Measurements from ENCODE around the gene DUSP28.
A peak's percentile ranks its signal among the peaks of the same experiment; 100 is the strongest.
"Not testable (repeated sequence)": the region's sequence is repeated elsewhere in the genome, so short reads cannot be mapped to it uniquely, and the experiment has no call there.

DUSP28 gene

DNA sequence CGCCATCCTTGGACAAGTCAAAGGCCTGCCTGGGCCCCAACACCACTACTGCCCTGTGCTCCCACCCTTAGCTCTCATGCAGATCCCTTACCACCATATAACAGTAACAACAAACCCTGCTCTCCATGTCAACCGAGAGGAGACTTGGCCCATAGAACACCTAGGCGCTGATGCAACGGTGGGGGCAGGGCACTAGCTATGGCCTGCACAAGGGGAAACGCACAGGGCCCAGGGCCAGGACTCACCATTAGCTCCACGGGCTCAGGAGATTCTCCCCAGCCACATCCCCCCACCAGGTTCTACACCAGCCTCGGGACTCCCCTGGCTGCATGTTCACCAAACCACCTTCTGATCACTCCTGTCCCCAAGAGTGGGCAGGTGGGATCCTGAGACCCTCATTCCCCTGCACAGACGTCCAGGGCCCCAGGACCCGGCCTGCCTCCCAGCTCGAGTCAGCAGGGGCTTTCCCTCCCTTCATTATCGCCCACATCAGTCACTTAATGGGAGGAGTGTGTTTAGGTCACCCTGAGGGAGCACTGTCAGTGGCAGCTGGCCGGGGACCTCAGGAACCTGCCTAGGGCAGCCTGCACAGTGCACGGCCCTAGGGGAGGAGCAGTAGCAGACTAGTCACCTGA, 31.6 kb upstream of the DUSP28 start:
- DNase-seq = no peak

- DNase-seq = no peak
These were observed 30.7 kb upstream of the DUSP28 start for GRCh38 chr2:240529344-240529999.

DNA sequence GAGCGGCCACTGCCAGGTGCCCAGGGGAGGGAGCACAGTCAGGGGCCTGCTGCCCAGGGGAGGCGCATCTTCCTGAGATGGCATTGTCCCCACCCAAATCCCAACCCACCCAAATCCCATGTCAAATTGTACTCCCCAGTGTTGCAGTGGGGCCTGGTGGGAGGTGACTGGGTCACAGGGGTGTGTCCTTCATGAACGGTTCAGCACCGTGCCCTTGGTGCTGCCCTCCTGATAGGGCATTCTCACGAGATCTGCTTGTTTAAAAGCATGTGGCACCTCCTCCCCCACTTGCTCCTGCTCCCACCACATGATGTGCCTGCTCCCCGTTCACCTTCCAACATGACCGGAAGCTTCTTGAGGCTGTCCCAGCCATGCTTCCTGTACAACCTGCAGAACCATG, 30.0 kb upstream of the DUSP28 start:
- no peak for DNase-seq

DNA sequence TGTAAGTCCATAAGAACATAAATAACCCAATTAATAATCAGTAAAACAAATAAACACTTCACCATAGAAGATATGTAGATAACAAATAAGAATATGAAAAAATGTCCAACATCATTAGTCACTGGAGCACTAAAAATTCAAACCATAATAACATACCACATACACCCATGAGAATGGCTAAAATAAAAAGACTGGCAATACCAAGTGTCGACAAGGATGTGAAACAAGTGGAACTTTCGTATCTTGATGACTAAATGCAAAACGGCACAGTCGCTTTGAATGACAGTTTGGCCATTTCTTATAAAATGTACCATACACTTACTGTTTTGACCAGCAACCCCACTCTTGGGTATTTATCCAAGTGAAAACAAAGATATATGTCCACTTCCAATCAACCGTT, 29.1 kb upstream of the DUSP28 start:
- DNase-seq = no peak

DNA sequence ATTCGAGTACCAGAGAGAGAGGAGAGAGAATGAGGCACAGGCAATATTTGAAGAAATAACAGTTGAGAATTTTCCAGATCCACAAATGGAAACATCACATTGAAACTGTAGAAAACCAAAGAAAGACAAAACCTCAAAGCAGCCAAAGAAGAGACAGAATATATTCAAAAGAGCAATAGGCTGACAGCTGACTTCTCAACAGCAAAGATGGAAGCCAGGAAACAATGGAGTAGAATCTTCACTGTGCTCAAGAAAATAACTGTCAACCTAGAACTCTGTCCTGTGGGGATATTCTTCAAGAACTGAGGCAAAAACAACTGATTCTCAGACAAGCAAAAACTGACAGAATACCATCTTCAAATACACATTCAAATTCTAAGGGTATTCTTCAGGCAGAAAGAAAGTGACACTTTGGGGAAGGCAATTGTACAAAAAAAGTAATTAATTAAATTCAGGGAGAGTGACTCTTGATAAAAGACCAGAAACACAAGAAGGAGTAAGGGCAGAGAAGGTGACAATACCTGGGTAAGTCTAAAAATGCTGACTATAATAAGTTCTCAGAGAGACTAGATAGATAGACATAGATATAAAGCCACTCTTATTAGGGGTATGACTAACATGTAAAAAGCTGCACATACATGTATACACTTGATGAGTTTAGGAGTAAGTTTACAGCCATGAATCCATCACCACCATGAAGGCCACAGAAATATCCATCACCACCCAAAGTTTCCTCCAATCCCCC, 28.0 kb upstream of the DUSP28 start:
- DNase-seq = no peak

- DNase-seq = no peak
These were observed 22.0 kb upstream of the DUSP28 start for GRCh38 chr2:240538031-240538780.

DNA sequence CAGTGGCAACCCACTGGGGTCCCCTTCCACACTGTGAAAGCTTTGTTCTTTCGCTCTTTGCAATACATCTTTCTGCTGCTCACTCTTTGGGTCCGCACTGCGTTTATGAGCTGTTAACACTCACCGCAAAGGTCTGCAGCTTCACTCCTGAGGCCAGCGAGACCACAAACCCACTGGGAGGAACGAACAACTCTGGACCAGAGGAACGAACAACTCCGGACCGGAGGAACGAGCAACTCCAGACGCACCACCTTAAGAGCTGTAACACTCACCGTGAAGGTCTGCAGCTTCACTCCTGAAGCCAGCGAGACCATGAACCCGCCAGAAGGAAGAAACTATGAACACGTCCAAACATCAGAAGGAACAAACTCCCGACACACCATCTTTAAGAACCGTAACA, 21.1 kb upstream of the DUSP28 start:
- DNase-seq = not testable (repeated sequence)

DNA sequence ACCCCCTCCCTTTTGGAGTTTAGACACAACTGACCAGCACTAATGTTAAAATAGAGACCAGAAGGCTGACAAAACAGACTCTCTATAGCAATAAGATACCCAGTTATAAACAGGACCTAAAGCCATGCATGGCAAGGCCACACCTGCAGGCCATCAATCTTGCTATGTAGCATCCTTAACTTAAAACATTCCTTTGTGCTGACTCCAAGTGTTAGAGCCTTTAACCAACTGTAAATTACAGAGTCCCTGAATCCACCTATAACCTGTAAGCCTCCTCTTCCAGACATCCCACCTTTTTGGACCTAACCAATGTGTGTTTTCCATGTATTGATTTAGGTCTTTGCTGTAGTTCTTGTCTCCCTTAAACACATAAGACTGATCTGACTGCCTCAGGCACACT, 20.3 kb upstream of the DUSP28 start:
- no peak for DNase-seq

GRCh38 chr2:240551288-240551687, 8.9 kb upstream of the DUSP28 start:
- DNase-seq = no peak

DNA sequence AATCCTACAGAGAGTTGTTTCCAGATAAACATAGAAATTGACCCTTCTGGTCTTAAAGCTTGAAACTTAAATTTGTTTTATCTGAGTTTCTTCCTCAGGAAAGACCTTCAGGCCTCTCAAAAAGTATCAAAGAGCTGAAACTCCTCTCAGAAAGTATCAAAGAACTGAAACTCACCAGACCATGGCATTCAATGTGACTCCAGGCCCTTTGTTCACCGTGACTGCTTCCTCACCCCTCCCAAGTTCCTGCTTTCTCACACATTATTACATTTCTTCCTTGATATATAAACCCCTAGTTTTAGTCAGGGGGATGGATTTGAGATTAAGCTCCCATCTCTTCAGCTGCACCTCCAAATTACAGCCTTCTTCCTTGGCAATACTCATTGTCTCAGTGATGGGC, 8.3 kb upstream of the DUSP28 start:
- DNase-seq = no peak

- no peak for DNase-seq
These were observed 6.1 kb upstream of the DUSP28 start for GRCh38 chr2:240553956-240554480.

DNA sequence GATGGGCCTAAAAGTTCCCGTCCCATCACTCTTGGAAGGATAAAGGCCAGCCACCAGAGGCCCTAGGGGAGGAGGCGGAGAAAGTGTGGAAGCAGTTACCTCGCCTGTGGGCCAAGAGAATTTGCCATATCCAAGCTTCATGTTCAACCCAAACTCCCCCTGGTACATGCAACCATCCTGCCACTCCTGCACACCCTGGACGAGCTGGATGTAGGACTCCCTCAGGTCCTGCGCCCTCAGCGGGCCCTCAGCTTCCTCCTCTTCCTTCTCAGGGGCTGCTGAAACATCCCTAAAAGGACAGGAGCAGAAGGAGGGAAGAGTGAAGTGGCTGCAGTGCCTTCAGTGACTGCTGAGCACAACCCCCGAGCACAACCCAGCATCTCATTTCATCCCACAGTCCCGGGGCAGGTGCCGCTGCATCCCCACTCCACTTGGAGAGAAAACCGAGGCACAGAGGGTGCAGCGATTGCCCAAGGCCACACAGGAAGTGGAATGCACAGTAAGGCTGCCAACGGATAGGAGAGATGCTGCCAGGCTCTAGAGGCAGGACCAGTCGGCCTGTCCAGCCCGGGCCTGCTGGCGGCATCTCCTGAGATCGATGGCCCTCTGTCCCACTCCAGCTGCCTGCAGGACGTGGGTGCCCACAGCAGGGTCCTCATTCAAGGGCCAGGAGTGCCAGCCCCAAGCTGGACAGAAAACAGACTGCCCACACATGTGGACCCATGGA, 5.2 kb upstream of the DUSP28 start:
- DNase-seq = no peak

- no peak for DNase-seq
These were observed 4.5 kb upstream of the DUSP28 start for GRCh38 chr2:240555541-240556250.

DNA sequence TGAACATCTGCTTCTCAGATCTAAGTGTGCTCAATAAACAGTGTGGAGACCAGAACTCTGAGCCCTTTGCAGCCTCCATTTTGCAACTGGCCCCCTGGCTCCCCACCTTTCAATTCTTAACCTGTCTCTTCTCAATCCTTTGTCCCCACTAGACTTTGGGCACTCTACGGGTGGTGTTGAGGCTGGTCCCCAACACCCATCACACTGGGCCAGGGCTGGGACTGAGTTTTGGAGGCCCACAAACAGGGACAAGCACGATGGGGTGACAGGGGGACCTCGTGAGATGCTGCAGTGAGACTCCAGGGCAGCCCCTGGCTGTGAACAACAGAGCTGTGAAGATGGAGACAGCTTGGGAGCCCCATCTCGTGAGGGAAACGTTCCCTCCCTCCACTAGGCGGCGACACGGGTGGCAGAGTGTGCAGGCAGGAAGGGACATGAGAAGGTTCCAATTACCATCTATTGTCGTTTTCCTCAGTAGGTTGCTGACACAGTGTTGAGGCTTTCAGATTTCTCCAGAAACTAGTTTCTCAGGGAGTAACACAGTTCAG, 3.5 kb upstream of the DUSP28 start:
- no peak for DNase-seq

DNA sequence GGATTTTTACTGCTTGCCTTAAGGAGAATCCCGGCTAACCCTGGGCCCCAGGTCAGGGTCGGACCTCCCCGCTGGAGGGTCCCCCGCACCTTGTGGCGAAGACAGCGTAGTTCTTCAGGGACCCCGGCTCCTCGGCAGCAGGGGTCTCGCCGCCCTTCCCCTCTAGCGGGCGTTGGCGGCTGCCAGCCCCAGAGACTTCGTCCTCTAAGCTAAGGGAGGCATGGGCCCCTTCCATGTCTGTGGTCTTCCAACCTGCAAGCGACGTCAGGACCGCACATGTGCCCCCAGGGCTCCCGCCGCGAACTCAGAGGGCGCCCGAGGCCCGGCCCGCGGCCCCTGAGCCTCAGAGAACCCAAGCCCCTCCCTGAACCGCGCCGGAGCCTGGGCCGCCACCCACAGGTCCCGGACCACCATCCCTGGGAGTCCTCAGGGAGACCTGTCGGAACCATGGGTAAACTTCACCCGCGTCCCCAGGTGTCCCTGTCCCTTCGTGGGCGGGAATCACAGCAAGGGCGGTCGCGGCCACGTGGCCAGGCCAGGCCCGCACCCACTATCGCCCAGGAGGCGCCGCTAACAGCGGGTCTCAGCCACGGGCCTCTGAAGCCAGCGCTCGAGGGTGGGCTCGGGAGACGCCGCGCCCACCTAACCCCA, 2.9 kb upstream of the DUSP28 start:
- no peak for DNase-seq

DNA sequence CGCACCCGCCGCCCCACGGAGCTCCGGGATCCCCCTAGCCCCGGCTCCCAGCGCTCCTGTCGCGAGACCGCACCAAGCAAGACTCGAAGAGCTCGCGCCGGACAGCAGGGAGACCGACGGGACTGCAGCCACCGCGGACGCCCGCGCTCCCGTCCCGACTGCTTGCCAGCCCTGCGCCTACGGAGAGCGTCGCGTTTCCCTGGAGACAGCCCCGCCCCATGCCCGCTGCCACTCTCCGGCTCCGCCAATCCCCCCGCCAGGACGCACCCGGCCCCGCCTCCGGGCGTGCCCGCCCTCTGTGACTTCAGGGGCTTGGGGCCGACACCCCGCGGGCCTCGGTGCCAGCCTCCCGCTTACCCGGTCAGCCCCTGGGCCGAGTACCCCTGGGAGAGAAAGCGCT, 2.3 kb upstream of the DUSP28 start, which contains the start of gene ANKMY1:
Gene ANKMY1, minus strand, starts transcription at position 181 of the 400 bp plus-strand sequence. CDS start 653 bp downstream, outside the sequence.
- DNase-seq = no peak

GRCh38 chr2:240558236-240558761, 1.9 kb upstream of the DUSP28 start:
- DNase-seq = no peak

- no peak for DNase-seq
These were observed 871 bp upstream of the DUSP28 start for GRCh38 chr2:240559286-240559685.

GRCh38 chr2:240560480-240561324, 545 bp downstream of the DUSP28 start:
- DNase-seq = peak; percentile 74
